ENCODE results near the gene OR6J1. TPM values are rescaled to one million over a fixed set of nuclear protein-coding genes. Genes with fewer than 3 reads are reported as not detected.

The OR6J1 gene
- total and polyA plus RNA-seq, 9 of the 15 experiments (the other 6 are each of a cell fraction or from before 2014, with no cell fraction given): not detected

GRCh38 chr14:22650960-22651521 is 6.9 kb upstream of the OR6J1 start (continued):
- no peak for TF ChIP-seq BRF2 (IDR thresholded peaks at IDR 0.05; ENCODE audit: borderline replicate concordance, insufficient read depth, insufficient read length)
- TF ChIP-seq ETV6 (IDR thresholded peaks at IDR 0.05; ENCODE audit: borderline replicate concordance in 1 of 2, low read depth in 2 of 2, low read length in 1 of 2): 0 out of 4 replicates have a peak, but pooled peaks of 1 of the 2 experiments have one; percentile 6
- TF ChIP-seq ETV6 (CRISPR knock-in tag; IDR thresholded peaks at IDR 0.05; ENCODE audit: borderline replicate concordance): no peak
- no peak for TF ChIP-seq CBX5 (IDR thresholded peaks at IDR 0.05; ENCODE audit: borderline replicate concordance, low read depth)
- no peak for TF ChIP-seq ZNF165 (CRISPR knock-in tag; IDR thresholded peaks at IDR 0.05; ENCODE audit: borderline replicate concordance)
- no peak for TF ChIP-seq KLF6 (CRISPR knock-in tag; IDR thresholded peaks at IDR 0.05; ENCODE audit: borderline replicate concordance)
- peak; percentile 57; the same call in 1 of the 2 replicates for TF ChIP-seq POLR2G (IDR thresholded peaks at IDR 0.05; ENCODE audit: low read depth, low read length)
- no peak for TF ChIP-seq COPS2 (conservative IDR thresholded peaks at IDR 0.05)
- TF ChIP-seq RFX5 (IDR thresholded peaks at IDR 0.05; ENCODE audit: low read depth, low read length): no peak
- peak; percentile 53 for TF ChIP-seq ZNF316 (IDR thresholded peaks at IDR 0.05)
- TF ChIP-seq EP400 (IDR thresholded peaks at IDR 0.05): no peak
- TF ChIP-seq ZNF134 (CRISPR knock-in tag; conservative IDR thresholded peaks at IDR 0.05): no peak
- 0 out of 2 replicates have a peak, but pooled peaks have one; percentile 43 for TF ChIP-seq HNRNPL (IDR thresholded peaks at IDR 0.05; ENCODE audit: low read depth, low read length)
- no peak for TF ChIP-seq CHD7 (IDR thresholded peaks at IDR 0.05; ENCODE audit: low read depth, low read length)
- no peak for TF ChIP-seq PURB (CRISPR knock-in tag; IDR thresholded peaks at IDR 0.05; ENCODE audit: low read depth)
- no peak for TF ChIP-seq PREB (CRISPR knock-in tag; IDR thresholded peaks at IDR 0.05)
